ENCODE results near the gene MED15.
"Not testable (repeated sequence)": the region's sequence is repeated elsewhere in the genome, so short reads cannot be mapped to it uniquely, and the experiment has no call there.

The MED15 gene

DNA sequence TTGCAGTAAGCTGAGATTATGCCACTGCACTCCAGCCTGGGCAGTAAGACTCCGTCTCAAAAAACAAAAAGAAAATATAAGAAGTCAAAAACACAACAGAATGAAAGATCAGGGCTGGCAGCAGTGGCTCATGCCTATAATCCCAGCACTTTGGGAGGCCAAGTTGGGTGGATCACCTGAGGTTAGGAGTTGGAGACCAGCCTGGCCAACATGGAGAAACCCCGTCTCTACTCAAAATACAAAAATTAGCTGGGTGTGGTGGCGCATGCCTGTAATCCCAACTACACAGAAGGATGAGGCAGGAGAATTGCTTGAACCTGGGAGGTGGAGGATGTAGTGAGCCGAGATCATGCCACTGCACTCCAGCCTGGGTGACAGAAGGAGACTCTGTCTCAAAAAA lies 87.1 kb downstream of the MED15 start:
- in situ Hi-C loops (cut with MboI; ENCODE audit: low sequenced_read_pairs) = not testable (repeated sequence)

DNA sequence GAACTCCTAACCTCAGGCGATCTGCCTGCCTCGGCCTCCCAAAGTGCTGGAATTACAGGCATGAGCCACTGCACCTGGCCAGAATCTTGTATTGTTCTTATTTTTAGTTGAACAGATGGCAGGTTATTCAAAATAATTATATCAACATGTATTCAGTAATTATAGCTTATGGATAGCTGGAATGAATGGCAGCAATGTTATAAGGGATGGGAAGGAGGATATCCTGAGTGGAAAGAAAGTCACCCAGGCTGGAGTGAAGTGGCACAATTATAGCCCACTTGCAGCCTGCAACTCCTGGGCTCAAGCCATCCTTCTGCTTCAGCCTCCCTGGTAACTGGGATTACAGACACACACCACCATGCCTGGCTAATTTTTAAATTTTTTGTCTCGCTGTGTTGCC lies 88.1 kb downstream of the MED15 start:
- in situ Hi-C loops (cut with MboI; ENCODE audit: low sequenced_read_pairs) = no loop called here

- in situ Hi-C loops (cut with MboI; ENCODE audit: low sequenced_read_pairs) = no loop called here
Observed at GRCh38 chr22:20599117-20599516, 91.7 kb downstream of the MED15 start.

DNA sequence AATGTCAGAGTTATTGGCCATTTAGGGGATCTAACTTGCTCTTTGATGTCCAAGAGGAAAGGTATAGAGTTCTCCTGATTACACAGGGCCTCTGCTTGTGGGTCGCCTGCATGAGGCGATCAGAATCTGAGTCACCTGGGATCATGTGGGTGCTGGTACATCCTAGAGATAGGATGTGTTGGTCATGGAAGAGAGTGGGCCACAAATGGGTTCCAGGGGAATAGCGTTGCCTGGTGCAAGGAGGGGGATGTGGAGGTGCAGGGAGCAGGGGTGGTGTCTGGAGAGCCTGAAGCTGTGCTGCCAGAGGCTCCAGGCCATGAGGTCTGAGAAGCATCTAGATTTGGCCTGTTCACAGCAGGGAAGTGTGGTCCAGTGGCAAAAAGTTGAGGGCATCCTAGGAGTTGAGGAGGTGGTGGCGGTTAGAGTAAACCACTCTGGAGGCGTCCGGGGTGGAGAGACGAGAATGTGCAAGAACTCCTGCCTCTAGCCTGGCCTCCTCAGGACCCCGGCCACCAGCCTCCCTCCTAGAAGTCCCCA lies 92.8 kb downstream of the MED15 start:
- in situ Hi-C loops (cut with MboI; ENCODE audit: low sequenced_read_pairs) = no loop called here

GRCh38 chr22:20601308-20601707 lies 93.9 kb downstream of the MED15 start:
- in situ Hi-C loops (cut with MboI; ENCODE audit: low sequenced_read_pairs) = no loop called here

DNA sequence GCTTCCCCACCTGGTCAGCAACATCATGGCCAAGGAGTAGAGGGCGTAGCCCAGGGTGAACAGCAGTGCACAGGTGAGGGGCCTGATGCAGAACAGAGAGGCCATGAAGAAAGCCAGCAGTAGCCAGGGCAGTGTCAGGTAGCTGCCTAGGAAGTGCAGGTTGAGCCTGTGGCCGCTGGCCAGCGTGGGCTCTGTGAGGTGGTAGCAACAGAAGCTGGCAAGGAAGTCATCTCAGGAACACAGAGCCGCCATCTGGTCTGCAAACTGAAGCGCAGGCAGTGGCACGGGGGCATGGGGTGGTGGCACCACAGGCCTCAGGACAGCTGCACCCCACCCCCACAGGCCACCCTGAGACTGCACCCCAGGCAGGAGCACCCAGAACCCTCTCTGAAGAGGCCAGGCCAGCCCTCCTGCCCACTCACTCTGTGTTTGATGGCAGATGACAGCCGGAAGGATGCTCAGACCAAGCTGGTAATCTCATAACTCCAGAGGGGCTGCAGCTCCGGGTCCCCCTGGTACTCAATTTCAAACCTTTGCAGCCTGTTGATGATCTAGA lies 95.3 kb downstream of the MED15 start:
- in situ Hi-C loops (cut with MboI; ENCODE audit: low sequenced_read_pairs) = no loop called here

DNA sequence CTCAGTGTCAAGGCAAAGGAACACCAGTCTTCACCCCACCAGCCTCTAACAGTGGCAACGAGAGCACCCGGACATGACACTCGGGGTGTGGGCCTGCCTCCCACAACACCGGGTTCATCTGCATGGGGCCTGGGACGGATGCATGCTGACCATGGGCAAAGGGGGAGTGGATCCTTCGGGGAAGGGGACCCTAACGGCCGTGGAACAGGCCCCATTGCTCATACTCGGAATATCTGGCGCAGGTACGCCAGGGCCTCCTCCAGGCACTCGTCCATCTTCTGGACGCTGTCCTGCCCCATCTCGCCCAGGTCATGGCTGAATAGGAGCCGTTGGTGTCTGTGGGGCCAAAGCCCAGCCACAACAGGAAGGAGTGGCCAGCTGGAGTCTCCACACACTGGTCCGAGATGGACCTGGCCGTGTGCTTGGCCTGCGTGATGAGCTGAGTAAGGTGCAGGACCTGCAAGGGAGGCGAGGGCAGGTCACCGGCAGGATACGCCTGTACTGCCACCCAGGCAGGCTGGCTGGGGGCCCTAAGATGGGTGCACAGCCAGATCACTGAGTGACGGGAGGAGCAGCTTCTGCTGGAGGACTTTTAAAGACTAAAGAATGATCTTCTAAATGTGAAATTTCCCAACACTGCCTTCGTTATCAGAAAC lies 96.8 kb downstream of the MED15 start:
- in situ Hi-C loops (cut with MboI; ENCODE audit: low sequenced_read_pairs) = no loop called here

DNA sequence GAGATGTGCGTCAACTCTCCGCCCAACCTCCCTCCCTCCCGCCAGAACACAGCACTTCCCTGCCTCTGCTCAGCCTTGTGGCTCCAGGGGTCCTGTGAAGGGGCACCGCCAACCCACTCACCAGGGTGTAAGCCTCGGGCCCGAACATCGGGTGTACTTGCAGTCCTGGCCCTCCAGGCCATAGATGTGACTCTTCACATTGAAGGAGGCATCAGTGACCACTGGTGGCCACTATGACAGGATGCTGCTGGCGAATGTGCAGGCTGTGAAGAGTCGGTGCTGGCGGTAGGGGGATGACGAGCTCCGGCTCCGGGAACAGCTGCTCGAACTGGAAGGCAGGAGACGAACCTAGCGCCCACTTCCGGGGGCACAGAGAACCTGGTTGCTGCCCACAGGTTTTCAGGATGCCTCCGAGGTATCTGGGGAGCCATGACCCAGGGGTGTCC lies 97.4 kb downstream of the MED15 start:
- in situ Hi-C loops (cut with MboI; ENCODE audit: low sequenced_read_pairs) = no loop called here

GRCh38 chr22:20605328-20605727 lies 97.9 kb downstream of the MED15 start:
- in situ Hi-C loops (cut with MboI; ENCODE audit: low sequenced_read_pairs) = no loop called here

GRCh38 chr22:20606041-20606783 lies 98.8 kb downstream of the MED15 start:
- in situ Hi-C loops (cut with MboI; ENCODE audit: low sequenced_read_pairs) = no loop called here

- in situ Hi-C loops (cut with MboI; ENCODE audit: low sequenced_read_pairs) = no loop called here
Observed at GRCh38 chr22:20606784-20607128, 99.3 kb downstream of the MED15 start.

DNA sequence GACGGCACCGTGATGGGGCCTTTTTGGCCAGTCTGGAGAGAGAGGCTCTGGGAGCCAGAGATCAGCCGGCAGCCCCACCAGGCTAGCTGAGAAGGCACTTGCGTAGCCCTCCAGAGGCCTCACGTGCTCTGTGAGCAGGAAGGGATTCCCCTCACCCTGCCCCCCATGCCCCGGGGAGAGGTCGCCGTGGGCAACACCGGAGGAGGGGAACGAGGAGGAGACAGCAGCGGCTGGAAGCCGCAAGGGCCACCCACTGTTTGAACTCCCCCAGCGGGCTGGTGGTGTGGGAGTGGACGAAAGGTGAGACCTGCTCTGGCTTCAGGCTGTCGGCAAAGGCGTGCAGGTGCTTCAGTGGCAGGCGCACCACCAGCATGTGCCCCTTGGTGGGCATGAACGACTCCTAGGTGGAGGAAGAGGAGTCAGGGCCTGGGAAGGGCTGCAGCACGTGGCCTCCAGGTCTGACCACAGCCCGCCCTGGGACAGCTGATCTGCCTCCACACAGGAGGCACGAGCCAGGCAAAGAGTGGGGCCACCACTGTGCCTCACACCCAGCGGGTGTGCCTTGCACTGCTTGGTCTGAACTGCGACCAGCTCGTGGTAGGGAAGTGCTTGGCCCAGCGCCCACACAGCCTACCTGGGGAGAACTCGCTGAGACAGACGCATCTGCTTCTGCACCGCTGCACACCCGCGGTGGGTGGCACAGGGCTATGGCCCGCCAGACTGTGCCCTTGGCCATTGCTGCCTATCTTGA lies 99.9 kb downstream of the MED15 start:
- in situ Hi-C loops (cut with MboI; ENCODE audit: low sequenced_read_pairs) = no loop called here

GRCh38 chr22:20610243-20610686 lies 102.9 kb downstream of the MED15 start:
- in situ Hi-C loops (cut with MboI; ENCODE audit: low sequenced_read_pairs) = no loop called here

GRCh38 chr22:20610757-20611156 lies 103.3 kb downstream of the MED15 start:
- in situ Hi-C loops (cut with MboI; ENCODE audit: low sequenced_read_pairs) = no loop called here

DNA sequence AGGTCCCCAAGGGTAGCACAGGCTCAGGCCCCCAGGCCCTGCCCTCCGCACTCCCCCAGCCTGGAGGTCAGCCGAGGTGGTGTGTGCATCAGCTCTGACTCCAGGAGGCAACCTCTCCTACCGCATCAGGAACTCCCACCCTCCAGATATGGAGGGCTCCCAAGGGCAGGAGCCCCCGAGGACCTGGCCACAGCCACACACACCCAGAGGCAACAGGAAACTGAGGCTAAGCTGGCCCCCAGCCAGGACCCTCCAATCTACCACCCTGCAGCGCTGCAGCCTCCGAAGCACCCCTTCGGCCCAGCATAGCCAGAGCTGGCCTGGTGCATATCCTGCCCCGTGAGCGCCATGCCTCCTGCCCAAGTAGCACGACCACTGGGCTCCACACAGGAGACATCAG lies 104.0 kb downstream of the MED15 start:
- in situ Hi-C loops (cut with MboI; ENCODE audit: low sequenced_read_pairs) = no loop called here

DNA sequence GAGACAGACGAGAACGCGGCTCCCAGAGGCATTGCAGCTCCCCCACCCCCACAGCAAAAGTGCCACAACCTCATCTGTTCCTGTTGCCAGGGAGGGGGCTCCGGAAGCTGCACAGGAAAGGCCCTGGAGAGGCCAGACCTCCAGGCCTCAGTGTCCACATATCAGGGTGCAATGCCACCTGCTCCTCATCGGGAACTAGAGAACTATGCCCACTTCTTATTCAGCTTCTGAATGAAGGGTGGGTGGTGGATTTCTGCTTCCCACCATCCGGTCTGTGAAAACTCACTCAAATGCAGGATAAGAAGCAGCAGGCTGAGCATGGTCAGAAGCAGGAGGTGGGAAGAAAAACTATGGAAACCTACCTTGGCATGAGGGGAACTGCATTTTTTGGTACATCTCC lies 105.9 kb downstream of the MED15 start:
- in situ Hi-C loops (cut with MboI; ENCODE audit: low sequenced_read_pairs) = no loop called here

GRCh38 chr22:20615021-20615420 lies 107.6 kb downstream of the MED15 start:
- in situ Hi-C loops (cut with MboI; ENCODE audit: low sequenced_read_pairs) = no loop called here

- in situ Hi-C loops (cut with MboI; ENCODE audit: low sequenced_read_pairs) = no loop called here
Observed at GRCh38 chr22:20615533-20616450, 108.4 kb downstream of the MED15 start.

GRCh38 chr22:20616451-20617043 lies 109.1 kb downstream of the MED15 start:
- in situ Hi-C loops (cut with MboI; ENCODE audit: low sequenced_read_pairs) = no loop called here

- in situ Hi-C loops (cut with MboI; ENCODE audit: low sequenced_read_pairs) = no loop called here
Observed at GRCh38 chr22:20618488-20618887, 111.1 kb downstream of the MED15 start.

Measured in hTERT RPE-1 (cell line).